Measurements from ENCODE around the gene ZBTB46. TPM values are rescaled to one million over a fixed set of nuclear protein-coding genes. Genes with fewer than 3 reads are reported as not detected.

Gene ZBTB46
- total RNA-seq, 1 experiment from 2014 or later, result 27.1 TPM

DNA sequence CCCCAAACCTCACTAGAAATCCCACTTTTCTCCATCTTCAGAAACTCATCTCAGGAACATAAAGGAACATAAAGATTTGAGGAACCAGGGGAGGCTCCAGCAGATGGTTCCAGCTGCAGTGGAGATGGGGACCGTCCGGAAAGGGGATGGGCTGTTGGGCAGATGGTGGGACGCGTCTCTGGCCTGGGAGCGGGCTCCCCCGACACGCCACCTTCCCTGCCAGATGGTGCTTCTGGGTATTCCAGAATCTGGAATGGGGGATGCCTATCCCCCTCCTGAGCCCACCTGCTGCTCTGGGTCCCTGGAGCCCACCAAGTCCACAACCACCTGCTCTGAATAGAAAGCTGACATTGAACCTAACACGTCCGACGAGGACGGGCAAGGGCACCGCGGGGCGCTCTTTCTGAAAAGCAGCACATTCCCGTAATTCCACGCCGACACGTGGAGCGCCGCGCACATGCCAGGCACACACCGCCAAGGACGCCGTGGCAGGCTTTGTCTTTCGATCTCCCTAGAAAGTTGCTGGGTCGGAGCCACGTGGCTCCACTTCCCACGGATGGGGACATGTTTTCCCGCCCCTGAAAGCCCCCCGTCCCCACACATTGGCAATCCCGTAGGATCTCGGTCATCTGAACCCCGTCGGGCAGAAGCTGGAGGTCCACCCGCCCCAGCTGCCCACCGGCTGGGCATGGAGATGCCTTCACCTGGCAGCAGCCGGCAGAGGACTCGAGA, 64.2 kb downstream of the ZBTB46 start:
- no peak overlapping the region for H2BK20ac ChIP-seq (ENCODE audit: low read depth, low read length, poor library complexity, severe bottlenecking)
- WGBS (ENCODE audit: extremely low coverage, insufficient read length, low lambda C conversion rate), result no CpG with 5 or more reads among the region's 38 CpGs
- no peak overlapping the region for H4K91ac ChIP-seq (ENCODE audit: insufficient read length, low read depth, low read length)
- no peak overlapping the region for H3K4me2 ChIP-seq (ENCODE audit: insufficient read depth, insufficient read length, low read length)
- no peaks in the 10 kb centered on the region for H3K79me2 ChIP-seq (ENCODE audit: insufficient read depth, low read length)
- H3K9me3 ChIP-seq (ENCODE audit: control insufficient read depth, low read depth, low read length), result no peaks in the 10 kb centered on the region
- H3K27ac ChIP-seq (ENCODE audit: insufficient read length, low read depth, low read length), result no peak overlapping the region
- no peak overlapping the region for H2AK5ac ChIP-seq (ENCODE audit: insufficient read length, low read length)
- H3K23me2 ChIP-seq (ENCODE audit: insufficient read length, low read depth, low read length, poor library complexity, severe bottlenecking), result no peaks in the 10 kb centered on the region
- H2BK5ac ChIP-seq (ENCODE audit: insufficient read length, low read length), result no peak overlapping the region
- peaks cover 1 to 53% (median 31%) of the 10 kb centered on the region in 3 experiments; a peak in 5 of 7 replicates for H3K36me3 Mint-ChIP-seq (ENCODE audit: insufficient read depth in 1 of 3, low read depth in 3 of 3)
- H3K4me1 ChIP-seq (ENCODE audit: insufficient read depth, low read length), result no peaks in the 10 kb centered on the region
- no peaks in the 10 kb centered on the region for H3K79me1 ChIP-seq (ENCODE audit: insufficient read depth, low read depth, low read length, poor library complexity, severe bottlenecking)
- H3K14ac ChIP-seq (ENCODE audit: insufficient read depth, low read length), result no peak overlapping the region
- H3K27ac Mint-ChIP-seq, result no peak overlapping the region
- H3K18ac ChIP-seq (ENCODE audit: insufficient read length, low read depth, low read length), result no peak overlapping the region
- no peak overlapping the region for H3T11ph ChIP-seq (ENCODE audit: low read length)
- H2BK120ac ChIP-seq (ENCODE audit: low read depth, low read length, poor library complexity, severe bottlenecking), result no peak overlapping the region
- H3K9me3 Mint-ChIP-seq, result no peaks in the 10 kb centered on the region
- H4K8ac ChIP-seq (replicated peaks; ENCODE audit: insufficient read length, low read depth, low read length), result no peak overlapping the region
- H3K4me1 Mint-ChIP-seq, result no peaks in the 10 kb centered on the region
- no peak overlapping the region for H2AFZ ChIP-seq (ENCODE audit: low read length)
- no peak overlapping the region for H3K4ac ChIP-seq (ENCODE audit: low read depth, low read length)
- no peak overlapping the region for H3K9ac ChIP-seq (ENCODE audit: extremely low read depth, insufficient read length, low read length)
- H3K56ac ChIP-seq (ENCODE audit: insufficient read length, low read depth, low read length), result no peak overlapping the region
- no peaks in the 10 kb centered on the region for H4K20me1 ChIP-seq (ENCODE audit: control insufficient read depth, insufficient read depth, insufficient read length)
- no peak overlapping the region for H3K23ac ChIP-seq (ENCODE audit: insufficient read length, low read depth, low read length)
- no peak overlapping the region; a peak in 1 of 5 replicates for H3K4me3 Mint-ChIP-seq
- H4K5ac ChIP-seq (ENCODE audit: insufficient read length, low read depth, low read length), result no peak overlapping the region
- no peaks in the 10 kb centered on the region; the same call in 1 of the 2 replicates for H3K27me3 Mint-ChIP-seq (ENCODE audit: low read depth)
- no peak overlapping the region for H2BK15ac ChIP-seq (ENCODE audit: low read depth, low read length)
- peak; percentile 20 for DNase-seq
- TF ChIP-seq, protein P1, sequence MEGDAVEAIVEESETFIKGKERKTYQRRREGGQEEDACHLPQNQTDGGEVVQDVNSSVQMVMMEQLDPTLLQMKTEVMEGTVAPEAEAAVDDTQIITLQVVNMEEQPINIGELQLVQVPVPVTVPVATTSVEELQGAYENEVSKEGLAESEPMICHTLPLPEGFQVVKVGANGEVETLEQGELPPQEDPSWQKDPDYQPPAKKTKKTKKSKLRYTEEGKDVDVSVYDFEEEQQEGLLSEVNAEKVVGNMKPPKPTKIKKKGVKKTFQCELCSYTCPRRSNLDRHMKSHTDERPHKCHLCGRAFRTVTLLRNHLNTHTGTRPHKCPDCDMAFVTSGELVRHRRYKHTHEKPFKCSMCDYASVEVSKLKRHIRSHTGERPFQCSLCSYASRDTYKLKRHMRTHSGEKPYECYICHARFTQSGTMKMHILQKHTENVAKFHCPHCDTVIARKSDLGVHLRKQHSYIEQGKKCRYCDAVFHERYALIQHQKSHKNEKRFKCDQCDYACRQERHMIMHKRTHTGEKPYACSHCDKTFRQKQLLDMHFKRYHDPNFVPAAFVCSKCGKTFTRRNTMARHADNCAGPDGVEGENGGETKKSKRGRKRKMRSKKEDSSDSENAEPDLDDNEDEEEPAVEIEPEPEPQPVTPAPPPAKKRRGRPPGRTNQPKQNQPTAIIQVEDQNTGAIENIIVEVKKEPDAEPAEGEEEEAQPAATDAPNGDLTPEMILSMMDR (conservative IDR thresholded peaks at IDR 0.05), result no peak
- H2BK12ac ChIP-seq (ENCODE audit: insufficient read length, low read depth, low read length), result no peak overlapping the region
- H3K27me3 ChIP-seq (ENCODE audit: insufficient read depth, low read length), result no peaks in the 10 kb centered on the region; the same call in 1 of the 2 replicates
